Sigmoid colon (tissue), 7 donors: Measurements from ENCODE around the gene EPSTI1. TPM values are rescaled to one million over a fixed set of nuclear protein-coding genes. Genes with fewer than 3 reads are reported as not detected.

Experiments
- DNase-seq: peaks from one replicate; pipeline ENCODE4 v3.0.0-alpha.2; 2019
- H3K27ac ChIP-seq, 4 donors: fragments of 200-600 bp; sonication (generic); one replicate each; pipeline ENCODE4 v1.5.1; 2016 to 2019; ENCODE audit warnings: mild to moderate bottlenecking in 1 of 4
- H3K27me3 ChIP-seq, 3 donors: fragments of 200-600 bp; sonication (generic); one replicate each; pipeline ENCODE4 v1.5.1; 2019; ENCODE audit warnings: mild to moderate bottlenecking in 1 of 3
- H3K36me3 ChIP-seq, 4 donors: fragments of 200-600 bp; sonication (generic); one replicate each; pipeline ENCODE4 v1.5.1; 2016 to 2019
- H3K4me1 ChIP-seq, 4 donors: fragments of 200-600 bp; sonication (generic); one replicate each; pipeline ENCODE4 v1.5.1; 2017 to 2019
- H3K4me3 ChIP-seq, 4 donors: fragments of 200-600 bp; sonication (generic); one replicate each; pipeline ENCODE4 v1.5.1; 2017 to 2019; ENCODE audit warnings: mild to moderate bottlenecking in 2 of 4, moderate library complexity in 1 of 4
- H3K9me3 ChIP-seq, 4 donors: fragments of 200-600 bp in 3 of 4; sonication (generic) in 3 of 4; one replicate each; pipeline versions ENCODE4 v1.5.1 to v1.6.1; 2013 to 2019
- CTCF ChIP-seq, 4 experiments: fragments of 450-650 bp in 3 of 4; fragments of 200-600 bp in 1 of 4; IDR thresholded peaks; one replicate each; pipeline ENCODE4 v1.5.1; 2016 to 2019; ENCODE audit warnings: antibody characterized with exemption in 4 of 4, mild to moderate bottlenecking in 3 of 4, moderate library complexity in 2 of 4
- EP300 ChIP-seq, 4 donors: sonication (generic); formaldehyde crosslinking; IDR thresholded peaks; one replicate each; pipeline ENCODE4 v1.6.1; 2017; ENCODE audit warnings: antibody characterized with exemption in 4 of 4
- POLR2A ChIP-seq, 2 donors: fragments of 450-650 bp; IDR thresholded peaks; one replicate each; pipeline ENCODE4 v1.6.1; 2016; ENCODE audit warnings: antibody characterized with exemption in 2 of 2, mild to moderate bottlenecking in 2 of 2, moderate library complexity in 2 of 2
- POLR2AphosphoS5 ChIP-seq, 4 donors: sonication (generic); formaldehyde crosslinking; IDR thresholded peaks; one replicate each; pipeline ENCODE4 v1.6.1; 2017; ENCODE audit warnings: antibody characterized with exemption in 4 of 4
- WGBS, 2 donors: extraction: QIAGEN DNeasy Blood & Tissue Kit; methylation state at CpG; one replicate each; pipeline ENCODE4 v1.1.7; 2013; 5-methylcytosine and 5-hydroxymethylcytosine counted together
- intact Hi-C: fragments of 100-400 bp; cut with DNase I; formaldehyde crosslinking; loops from one replicate; pipeline ENCODE4 v1.15.1; 2023
- polyA plus RNA-seq, 3 donors: library from polyadenylated mRNA; stranded (reverse); fragments of 200-250 nt; gene quantifications; one replicate each; pipeline ENCODE4 v1.2.3, GENCODE V29; 2013
- total RNA-seq, 4 donors: library from RNA; depleted of rRNA; stranded (reverse); fragments of >200 nt; gene quantifications; one replicate each; pipeline ENCODE4 v1.1.0, GENCODE V29; 2016
- donor health status: healthy with polysubstance abuse.
- donor health status: Bipolar disorder and iron deficiency.
- donor health status: healthy.

Gene EPSTI1
- total and polyA plus RNA-seq, 7 donors, result 3.0 to 27.8 (median 6.6) TPM

- 13 to 63% methylated on average over 1 of the region's 1 CpG for WGBS, 2 donors
- intact Hi-C loops, result no loop called here
- H3K36me3 ChIP-seq, result no peaks in the 10 kb centered on the region
- H3K4me1 ChIP-seq, result peaks cover 0 to 32% (median 19%) of the 10 kb centered on the region in 4 donors
- H3K9me3 ChIP-seq, result no peaks in the 10 kb centered on the region
- H3K27ac ChIP-seq, result no peak overlapping the region
- H3K27me3 ChIP-seq, result no peaks in the 10 kb centered on the region
- no peak overlapping the region for H3K4me3 ChIP-seq
- no peak for TF ChIP-seq EP300 (IDR thresholded peaks at IDR 0.05)
- no peak for DNase-seq
Observed at GRCh38 chr13:43020794-43021193, 28.8 kb upstream of the EPSTI1 start.

- H3K4me3 ChIP-seq, result no peak overlapping the region
- 81 to 93% methylated on average over 2 of the region's 2 CpGs for WGBS, 2 donors
- no peaks in the 10 kb centered on the region for H3K27me3 ChIP-seq
Observed at GRCh38 chr13:43019811-43020210, 27.8 kb upstream of the EPSTI1 start.

GRCh38 chr13:43016226-43016625 lies 24.2 kb upstream of the EPSTI1 start:
- intact Hi-C loops, result no loop called here

More at GRCh38 chr13:43019811-43020210, 27.8 kb upstream of the EPSTI1 start:
- TF ChIP-seq POLR2AphosphoS5 (IDR thresholded peaks at IDR 0.05), result no peak
- no peak for TF ChIP-seq POLR2A (IDR thresholded peaks at IDR 0.05)
- TF ChIP-seq CTCF (IDR thresholded peaks at IDR 0.05), result no peak
- TF ChIP-seq EP300 (IDR thresholded peaks at IDR 0.05), result no peak
- Histone ChIP-seq H3K36me3 (no peaks in the 10 kb centered on the region), H3K4me1 (peaks cover 0 to 22% (median 11%) of the 10 kb centered on the region in 4 donors), H3K27ac (no peak overlapping the region), H3K9me3 (no peaks in the 10 kb centered on the region)
- no peak for DNase-seq
- intact Hi-C loops, result no loop called here

GRCh38 chr13:43014162-43014561 lies 22.1 kb upstream of the EPSTI1 start:
- H3K4me1 ChIP-seq, result no peaks in the 10 kb centered on the region
- no peaks in the 10 kb centered on the region for H3K9me3 ChIP-seq
- no peak for DNase-seq
- intact Hi-C loops, result no loop called here
- H3K27me3 ChIP-seq, result no peaks in the 10 kb centered on the region
- H3K27ac ChIP-seq, result no peak overlapping the region
- 82 to 89% methylated on average over 3 of the region's 3 CpGs for WGBS, 2 donors
- no peak for TF ChIP-seq EP300 (IDR thresholded peaks at IDR 0.05)
- no peak for TF ChIP-seq POLR2AphosphoS5 (IDR thresholded peaks at IDR 0.05)
- no peak for TF ChIP-seq POLR2A (IDR thresholded peaks at IDR 0.05)
- no peak for TF ChIP-seq CTCF (IDR thresholded peaks at IDR 0.05)
- no peak overlapping the region for H3K4me3 ChIP-seq
- H3K36me3 ChIP-seq, result no peaks in the 10 kb centered on the region

More at GRCh38 chr13:43016226-43016625, 24.2 kb upstream of the EPSTI1 start:
- no peak for DNase-seq
- Histone ChIP-seq H3K4me3 (no peak overlapping the region), H3K27ac (no peak overlapping the region), H3K27me3 (no peaks in the 10 kb centered on the region), H3K9me3 (no peaks in the 10 kb centered on the region), H3K4me1 (no peaks in the 10 kb centered on the region), H3K36me3 (no peaks in the 10 kb centered on the region)
- TF ChIP-seq POLR2AphosphoS5 (IDR thresholded peaks at IDR 0.05) (no peak), CTCF (IDR thresholded peaks at IDR 0.05) (no peak), POLR2A (IDR thresholded peaks at IDR 0.05) (no peak), EP300 (IDR thresholded peaks at IDR 0.05) (no peak)
- WGBS, 2 donors, result 83 to 87% methylated on average over 5 of the region's 5 CpGs

GRCh38 chr13:43009506-43009905 lies 17.5 kb upstream of the EPSTI1 start:
- Histone ChIP-seq H3K27ac (no peak overlapping the region), H3K27me3 (no peaks in the 10 kb centered on the region), H3K36me3 (no peaks in the 10 kb centered on the region), H3K9me3 (no peaks in the 10 kb centered on the region), H3K4me1 (peaks cover 0 to 10% (median 0%) of the 10 kb centered on the region in 4 donors), H3K4me3 (no peak overlapping the region)
- WGBS, 2 donors, result 87 to 97% methylated on average over 1 of the region's 1 CpG
- no peak for DNase-seq
- intact Hi-C loops, result no loop called here
- TF ChIP-seq CTCF (IDR thresholded peaks at IDR 0.05), result no peak
